ENCODE data around the gene ORC6.
"Not testable (repeated sequence)": the region's sequence is repeated elsewhere in the genome, so short reads cannot be mapped to it uniquely, and the experiment has no call there.

The ORC6 gene

GRCh38 chr16:46689365-46690280 is at the start of gene ORC6:
Gene ORC6, plus strand, starts transcription at chr16:46689659. Its CDS starts 47 bp downstream, at chr16:46689706.
- DNase-seq (ENCODE audit: low read depth) = peak; percentile 96

- no peak for DNase-seq (ENCODE audit: low read depth)
Observed at GRCh38 chr16:46648656-46649055, 40.8 kb upstream of the ORC6 start.

- DNase-seq (ENCODE audit: low read depth) = no peak
Observed at GRCh38 chr16:46649588-46650253, 39.7 kb upstream of the ORC6 start.

- DNase-seq (ENCODE audit: low read depth) = no peak
Observed at GRCh38 chr16:46650254-46650623, 39.2 kb upstream of the ORC6 start.

- DNase-seq (ENCODE audit: low read depth) = no peak
Observed at GRCh38 chr16:46651305-46651704, 38.2 kb upstream of the ORC6 start.

GRCh38 chr16:46658925-46659324 is 30.5 kb upstream of the ORC6 start:
- DNase-seq (ENCODE audit: low read depth) = no peak

GRCh38 chr16:46662123-46662522 is 27.3 kb upstream of the ORC6 start:
- DNase-seq (ENCODE audit: low read depth) = no peak

GRCh38 chr16:46673320-46674013 is 16.0 kb upstream of the ORC6 start:
- peak; percentile 8 for DNase-seq (ENCODE audit: low read depth)

- not testable (repeated sequence) for DNase-seq (ENCODE audit: low read depth)
Observed at GRCh38 chr16:46677943-46678342, 11.5 kb upstream of the ORC6 start.

GRCh38 chr16:46681867-46682266 is 7.6 kb upstream of the ORC6 start:
- not testable (repeated sequence) for DNase-seq (ENCODE audit: low read depth)

GRCh38 chr16:46686815-46687473 is 2.5 kb upstream of the ORC6 start:
- DNase-seq (ENCODE audit: low read depth) = no peak

- no peak for DNase-seq (ENCODE audit: low read depth)
Observed at GRCh38 chr16:46687486-46687885, 2.0 kb upstream of the ORC6 start.

- DNase-seq (ENCODE audit: low read depth) = no peak
Observed at GRCh38 chr16:46688101-46688653, 1.3 kb upstream of the ORC6 start.

GRCh38 chr16:46688654-46689364 is 650 bp upstream of the ORC6 start, which contains the start of gene VPS35:
Gene VPS35, minus strand, starts transcription at chr16:46689178. Its CDS starts 45 bp downstream, at chr16:46689133.
- peak; percentile 100 for DNase-seq (ENCODE audit: low read depth)

- DNase-seq (ENCODE audit: low read depth) = no peak
Observed at GRCh38 chr16:46690281-46691178, 1.1 kb downstream of the ORC6 start.

GRCh38 chr16:46691726-46692125 is 2.3 kb downstream of the ORC6 start:
- DNase-seq (ENCODE audit: low read depth) = no peak

- DNase-seq (ENCODE audit: low read depth) = no peak
Observed at GRCh38 chr16:46693598-46693997, 4.1 kb downstream of the ORC6 start.

GRCh38 chr16:46695937-46696336 is 6.5 kb downstream of the ORC6 start:
- DNase-seq (ENCODE audit: low read depth) = no peak

GRCh38 chr16:46696957-46697356 is 7.5 kb downstream of the ORC6 start:
- no peak for DNase-seq (ENCODE audit: low read depth)

GRCh38 chr16:46700048-46700447 is 10.6 kb downstream of the ORC6 start:
- no peak for DNase-seq (ENCODE audit: low read depth)

All from activated T-helper 9 cell treated with anti-CD3 and anti-CD28 coated beads, Interleukin-2, amount 50 U/mL, for 16 hours (primary cell).